Smooth muscle cell of the brain vasculature (primary cell): ENCODE data around the gene STK24.
"Not testable (repeated sequence)": the region's sequence is repeated elsewhere in the genome, so short reads cannot be mapped to it uniquely, and the experiment has no call there.

Source experiments
- DNase-seq: peaks from one replicate; pipeline ENCODE4 v3.0.0-alpha.2; 2012; ENCODE audit warnings: low read depth, low spot score

The STK24 gene

GRCh38 chr13:98438246-98439125, 138.4 kb downstream of the STK24 start:
- DNase-seq, result no peak

GRCh38 chr13:98436233-98436910, 140.5 kb downstream of the STK24 start:
- DNase-seq, result no peak

GRCh38 chr13:98435376-98435775, 141.5 kb downstream of the STK24 start:
- no peak for DNase-seq

GRCh38 chr13:98434060-98434459, 142.8 kb downstream of the STK24 start:
- no peak for DNase-seq

GRCh38 chr13:98433654-98434053, 143.3 kb downstream of the STK24 start:
- DNase-seq, result no peak

GRCh38 chr13:98432638-98433037, 144.3 kb downstream of the STK24 start:
- DNase-seq, result no peak

- DNase-seq, result no peak
Measured at GRCh38 chr13:98429977-98430736, 146.8 kb downstream of the STK24 start.

- DNase-seq, result no peak
Measured at GRCh38 chr13:98429531-98429930, 147.4 kb downstream of the STK24 start.

GRCh38 chr13:98429081-98429480, 147.8 kb downstream of the STK24 start:
- no peak for DNase-seq

- no peak for DNase-seq
Measured at GRCh38 chr13:98428256-98428966, 148.5 kb downstream of the STK24 start.

- DNase-seq, result no peak
Measured at GRCh38 chr13:98427331-98427995, 149.4 kb downstream of the STK24 start.

GRCh38 chr13:98423417-98423816, 153.5 kb downstream of the STK24 start:
- DNase-seq, result no peak

GRCh38 chr13:98422046-98422445, 154.9 kb downstream of the STK24 start:
- DNase-seq, result no peak

- DNase-seq, result no peak
Measured at GRCh38 chr13:98420554-98421175, 156.2 kb downstream of the STK24 start.

GRCh38 chr13:98419786-98420553, 156.9 kb downstream of the STK24 start:
- DNase-seq, result no peak

GRCh38 chr13:98416408-98416807, 160.5 kb downstream of the STK24 start:
- no peak for DNase-seq

GRCh38 chr13:98415326-98416070, 161.4 kb downstream of the STK24 start:
- no peak for DNase-seq

GRCh38 chr13:98413796-98414195, 163.1 kb downstream of the STK24 start:
- no peak for DNase-seq

- not testable (repeated sequence) for DNase-seq
Measured at GRCh38 chr13:98413278-98413677, 163.6 kb downstream of the STK24 start.
